HG03196 (cell line): ENCODE measurements around the gene XPNPEP1.

Experiments
- ATAC-seq: cut with Tn5 transposase; IDR thresholded peaks from one replicate; pipeline ENCODE4 v1.9.1; 2021; ENCODE audit not compliant: unreplicated experiment

Gene XPNPEP1

GRCh38 chr10:109952526-109952925 lies 29.2 kb upstream of the XPNPEP1 start:
- ATAC-seq = no peak

GRCh38 chr10:109947111-109947920 lies 24.0 kb upstream of the XPNPEP1 start:
- ATAC-seq = no peak

DNA sequence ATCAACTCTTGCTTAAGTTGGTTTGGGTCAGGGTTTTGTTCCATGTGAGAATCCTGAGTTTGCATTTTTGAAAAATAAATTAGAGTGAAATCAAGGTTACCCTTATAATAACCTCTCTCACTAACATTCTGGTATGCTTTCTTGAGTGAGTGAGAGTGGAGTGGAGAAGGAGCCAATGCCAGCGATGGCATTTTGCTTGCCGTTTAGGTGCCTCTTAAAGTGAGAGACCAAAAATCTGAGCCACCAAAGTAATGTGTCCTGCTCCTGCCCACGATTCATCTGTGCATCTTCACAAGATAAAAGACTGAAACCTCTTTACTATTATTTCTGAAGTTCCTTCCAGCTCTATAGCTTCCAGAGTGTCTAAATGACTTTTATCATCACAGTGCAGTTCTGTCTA lies 23.4 kb upstream of the XPNPEP1 start:
- ATAC-seq = no peak

DNA sequence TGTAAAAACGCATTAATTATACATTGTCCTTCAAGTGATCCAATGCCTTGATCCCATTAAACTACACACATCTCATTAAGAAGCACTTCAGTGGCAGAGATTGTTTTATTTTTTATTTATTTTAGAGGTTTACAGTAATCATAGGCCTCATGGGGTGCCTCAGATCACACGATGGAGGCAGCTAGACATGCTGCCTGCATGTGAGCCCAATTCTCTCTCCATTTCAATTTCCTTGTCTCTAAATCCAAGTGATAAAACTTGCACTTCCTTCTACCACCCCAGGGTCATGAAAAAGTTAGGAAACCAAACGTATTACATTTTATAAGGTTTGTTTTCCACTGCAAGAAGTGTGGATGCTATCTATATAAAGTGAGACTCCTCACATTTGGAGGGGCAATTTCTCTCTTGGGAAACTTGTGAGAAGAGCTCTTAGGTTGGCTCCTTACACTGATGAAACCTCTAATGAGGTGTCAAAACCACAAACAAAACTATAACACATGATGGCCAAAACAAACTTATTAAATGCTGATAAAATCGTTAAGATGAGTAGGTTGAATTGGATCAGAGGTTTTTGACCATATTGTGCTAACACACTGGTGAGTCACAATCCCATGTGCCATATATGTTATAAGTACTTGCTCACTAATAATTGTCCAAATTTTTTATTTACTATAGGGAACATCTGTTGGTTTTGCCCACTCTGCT lies 22.3 kb upstream of the XPNPEP1 start:
- no peak for ATAC-seq

- no peak for ATAC-seq
Observed at GRCh38 chr10:109944613-109945012, 21.3 kb upstream of the XPNPEP1 start.

- no peak for ATAC-seq
Observed at GRCh38 chr10:109941236-109941862, 18.0 kb upstream of the XPNPEP1 start.

DNA sequence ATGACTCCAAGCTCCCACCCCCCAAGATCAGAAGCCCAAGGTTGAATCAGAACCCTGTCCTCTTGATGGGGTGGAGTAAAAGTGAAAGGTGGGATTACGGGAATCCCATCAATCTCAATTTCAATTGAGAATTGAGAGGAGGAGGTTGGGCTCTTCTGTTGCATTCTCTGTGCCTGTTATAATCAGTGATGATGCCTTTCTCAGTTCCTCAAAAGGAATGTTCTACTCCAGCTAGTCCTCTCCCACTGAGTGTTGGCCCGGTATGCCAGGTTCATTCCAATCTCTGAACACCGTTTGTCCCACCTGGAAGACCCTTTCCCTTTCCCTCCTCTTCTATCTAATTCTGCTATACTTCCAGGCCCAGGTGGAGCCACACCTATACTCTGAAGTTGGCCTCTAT lies 17.2 kb upstream of the XPNPEP1 start:
- ATAC-seq = no peak

- ATAC-seq = no peak
Observed at GRCh38 chr10:109940117-109940516, 16.8 kb upstream of the XPNPEP1 start.

- ATAC-seq = no peak
Observed at GRCh38 chr10:109939315-109939961, 16.1 kb upstream of the XPNPEP1 start.

GRCh38 chr10:109937460-109938065 lies 14.3 kb upstream of the XPNPEP1 start:
- ATAC-seq = no peak

GRCh38 chr10:109934958-109935793 lies 11.9 kb upstream of the XPNPEP1 start:
- ATAC-seq = no peak

- ATAC-seq = no peak
Observed at GRCh38 chr10:109933984-109934565, 10.8 kb upstream of the XPNPEP1 start.

GRCh38 chr10:109932968-109933367 lies 9.7 kb upstream of the XPNPEP1 start:
- no peak for ATAC-seq

DNA sequence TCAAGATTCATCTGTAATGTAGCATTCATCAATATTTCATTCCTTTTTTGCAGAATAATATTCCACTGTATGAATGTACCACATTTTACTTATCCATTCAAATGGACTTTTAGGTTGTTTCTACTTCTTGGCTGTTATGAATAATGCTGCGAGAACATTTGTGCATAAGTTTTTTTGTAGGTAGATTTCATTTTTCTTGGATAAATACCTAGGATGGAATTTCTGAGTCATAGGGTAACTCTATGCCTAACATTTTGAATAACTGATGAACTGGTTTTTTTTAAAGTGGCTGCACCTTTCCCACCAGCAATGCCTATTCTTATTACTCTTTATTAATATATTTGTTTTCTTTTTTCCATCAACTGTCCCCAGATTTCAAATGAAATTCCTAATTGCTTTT lies 9.1 kb upstream of the XPNPEP1 start:
- ATAC-seq = no peak

GRCh38 chr10:109931163-109931562 lies 7.9 kb upstream of the XPNPEP1 start:
- ATAC-seq = no peak

DNA sequence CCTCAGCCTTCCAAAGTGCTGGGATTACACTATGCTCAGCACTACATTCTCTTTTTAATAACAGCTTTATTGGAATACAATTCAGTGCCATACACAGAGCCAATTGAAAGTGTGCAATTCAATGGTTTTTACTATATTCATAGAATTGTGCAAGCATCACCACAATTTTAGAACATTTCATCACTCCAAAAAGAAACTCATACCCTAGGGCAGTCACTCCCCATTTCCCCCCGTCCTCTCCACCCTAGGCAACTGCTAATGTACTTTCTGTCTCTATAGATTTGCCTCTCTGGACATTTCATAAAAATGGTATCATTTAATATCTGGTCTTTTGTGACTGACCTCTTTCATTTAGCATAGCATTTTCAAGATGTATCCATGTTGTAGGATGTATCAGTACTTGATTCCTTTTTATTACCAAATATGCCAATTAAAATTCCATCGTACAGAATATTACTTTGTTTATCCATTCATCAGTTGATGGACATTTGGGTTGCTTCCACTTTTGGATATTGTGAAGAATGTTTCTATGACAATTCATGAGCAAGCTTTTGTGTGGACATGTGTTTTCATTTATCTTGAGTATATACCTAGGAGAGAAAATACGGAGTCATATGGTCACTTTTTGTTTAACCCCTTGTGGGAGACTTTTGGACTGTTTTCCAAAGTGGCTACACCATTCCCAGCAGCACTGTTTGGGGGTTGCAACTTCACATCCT lies 6.3 kb upstream of the XPNPEP1 start:
- no peak for ATAC-seq

DNA sequence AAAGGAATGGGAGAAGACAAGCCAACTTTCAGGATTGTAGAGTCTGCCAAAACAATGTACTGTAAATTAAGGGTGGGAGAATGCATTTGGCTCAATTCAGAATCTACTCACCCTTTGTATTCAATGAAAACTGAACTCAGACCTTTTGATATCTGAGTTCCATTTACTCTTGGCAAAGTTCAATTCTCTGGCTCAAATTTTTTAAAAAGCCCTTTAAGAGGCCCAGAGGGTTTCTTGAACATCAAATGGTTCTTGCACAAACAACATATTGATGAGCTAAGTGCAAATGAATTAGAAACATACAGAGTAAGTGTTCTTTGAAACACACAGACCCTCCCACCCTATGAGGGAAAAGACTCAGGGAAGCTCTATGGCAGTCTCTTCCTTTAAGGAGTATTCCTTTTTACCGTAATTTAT lies 5.2 kb upstream of the XPNPEP1 start:
- ATAC-seq = no peak

DNA sequence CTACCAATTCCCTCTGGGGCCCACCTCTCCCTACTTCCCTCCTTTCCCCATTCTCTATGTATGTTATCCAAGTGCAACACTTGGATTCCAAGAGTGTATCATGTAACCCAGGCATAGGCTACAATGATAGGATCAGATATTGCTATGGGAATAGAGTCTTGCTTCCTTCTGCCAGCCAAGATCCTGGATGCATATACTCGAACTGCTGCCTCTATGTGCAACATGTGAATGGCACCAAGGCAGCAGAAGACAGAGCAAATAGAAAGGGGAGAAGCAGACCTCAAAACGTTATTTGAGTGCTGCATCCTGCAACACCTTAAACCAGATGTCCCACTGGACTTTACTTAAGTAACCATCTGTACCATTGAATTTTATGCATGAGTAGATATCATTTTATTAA lies 3.5 kb upstream of the XPNPEP1 start:
- ATAC-seq = no peak

DNA sequence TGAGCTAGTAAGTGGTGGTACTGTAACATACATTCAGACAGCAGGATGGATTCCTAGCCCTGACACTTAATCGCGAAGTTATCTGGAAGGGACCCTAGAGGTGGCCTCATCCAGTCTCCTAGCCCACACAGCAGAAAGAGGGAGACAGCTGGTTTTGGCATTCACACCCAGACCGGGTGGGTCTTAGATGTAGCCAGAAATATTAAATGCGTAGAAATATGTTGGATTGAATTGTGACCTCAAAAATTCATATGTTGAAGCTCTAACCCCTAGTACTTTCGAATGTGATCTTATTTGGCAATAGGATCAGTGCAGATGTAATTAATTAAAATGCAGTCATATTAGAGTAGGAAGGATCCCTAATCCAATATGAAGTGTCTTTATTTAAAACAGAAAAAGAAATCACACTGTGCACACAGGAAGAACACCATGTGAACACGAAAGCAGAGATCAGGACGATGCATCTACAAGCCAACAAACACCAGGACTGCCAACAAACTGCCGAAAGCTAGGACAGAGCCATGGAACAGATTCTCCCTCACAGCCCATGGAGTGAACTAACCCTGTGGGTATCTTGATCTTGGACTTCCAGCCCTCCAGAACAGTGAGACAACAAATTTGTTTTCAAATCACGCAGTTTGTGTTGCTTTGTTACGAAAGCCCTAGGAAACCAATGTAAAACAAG lies 2.9 kb upstream of the XPNPEP1 start:
- ATAC-seq = no peak
